A549 treated with AZD2906 at 1 μM for 4 hours (cell line): ENCODE measurements around the gene C10orf88. TPM values are rescaled to one million over a fixed set of nuclear protein-coding genes. Genes with fewer than 3 reads are reported as not detected.

ENCODE experiments used
- total RNA-seq: library from RNA; stranded (reverse); fragments of 200-300 nt; extraction: Qiagen RNA extraction; gene quantifications from 5 replicates; pipeline ENCODE4 v1.2.3, GENCODE V29; 2022

The C10orf88 gene, protein sequence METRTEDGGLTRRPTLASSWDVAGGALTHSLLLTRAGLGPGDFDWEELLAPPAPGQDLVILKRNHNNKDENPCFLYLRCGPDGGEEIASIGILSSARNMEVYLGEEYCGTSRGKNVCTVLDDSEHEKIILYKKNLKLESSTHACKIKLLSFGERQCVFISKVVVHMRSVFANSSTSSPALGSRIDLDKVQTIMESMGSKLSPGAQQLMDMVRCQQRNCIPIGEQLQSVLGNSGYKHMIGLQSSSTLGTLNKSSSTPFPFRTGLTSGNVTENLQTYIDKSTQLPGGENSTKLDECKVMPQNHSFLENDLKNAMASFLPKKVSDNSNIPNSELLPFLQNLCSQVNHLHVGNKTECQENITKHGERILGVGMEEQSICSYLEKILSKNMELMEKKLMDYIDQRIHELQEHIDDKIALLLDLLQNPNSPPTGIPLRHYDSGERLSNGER
- total RNA-seq, result 7.2 to 8.7 TPM (median 7.8 TPM) in 5 replicates

DNA sequence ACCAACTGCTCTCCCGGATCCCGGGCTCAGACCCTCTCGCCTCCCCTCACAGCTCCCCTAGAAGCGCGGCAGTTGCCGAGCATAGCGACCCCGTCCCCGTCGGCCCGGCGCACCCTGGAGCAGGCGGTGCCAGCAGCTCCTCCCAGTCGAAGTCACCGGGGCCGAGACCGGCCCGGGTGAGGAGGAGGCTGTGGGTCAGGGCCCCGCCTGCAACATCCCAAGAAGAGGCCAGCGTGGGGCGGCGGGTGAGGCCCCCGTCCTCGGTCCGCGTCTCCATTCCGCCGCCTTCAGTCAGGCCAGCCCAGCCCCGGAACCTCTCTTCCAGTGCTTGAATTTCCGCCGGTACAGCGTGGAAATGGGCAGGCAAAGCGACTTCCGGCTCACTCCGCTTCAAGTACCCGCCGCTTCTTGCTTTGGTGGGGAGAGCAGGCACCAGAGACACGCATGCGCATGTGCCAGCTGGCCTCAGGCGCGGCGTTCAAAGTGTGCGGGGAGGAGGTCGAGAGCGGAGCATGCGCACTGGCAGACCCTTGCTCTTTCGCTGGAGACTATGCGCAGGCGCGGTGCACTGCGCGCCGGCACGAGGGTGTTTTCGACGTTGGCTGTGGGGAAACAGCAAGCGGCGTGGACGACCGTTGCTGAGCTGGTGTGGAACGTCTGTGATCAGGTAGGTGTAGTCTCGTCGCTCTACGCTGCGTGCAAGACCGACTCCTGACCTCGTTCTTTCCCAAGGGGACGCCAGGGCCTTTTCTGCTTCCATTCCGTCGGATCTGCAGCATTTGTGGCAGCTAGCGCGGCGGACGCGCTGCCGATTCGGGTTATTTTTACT lies at the start of gene C10orf88:
Gene C10orf88 (minus strand): TSS at position 326 of the 829 bp plus-strand sequence. CDS start 49 bp downstream, at position 277.

DNA sequence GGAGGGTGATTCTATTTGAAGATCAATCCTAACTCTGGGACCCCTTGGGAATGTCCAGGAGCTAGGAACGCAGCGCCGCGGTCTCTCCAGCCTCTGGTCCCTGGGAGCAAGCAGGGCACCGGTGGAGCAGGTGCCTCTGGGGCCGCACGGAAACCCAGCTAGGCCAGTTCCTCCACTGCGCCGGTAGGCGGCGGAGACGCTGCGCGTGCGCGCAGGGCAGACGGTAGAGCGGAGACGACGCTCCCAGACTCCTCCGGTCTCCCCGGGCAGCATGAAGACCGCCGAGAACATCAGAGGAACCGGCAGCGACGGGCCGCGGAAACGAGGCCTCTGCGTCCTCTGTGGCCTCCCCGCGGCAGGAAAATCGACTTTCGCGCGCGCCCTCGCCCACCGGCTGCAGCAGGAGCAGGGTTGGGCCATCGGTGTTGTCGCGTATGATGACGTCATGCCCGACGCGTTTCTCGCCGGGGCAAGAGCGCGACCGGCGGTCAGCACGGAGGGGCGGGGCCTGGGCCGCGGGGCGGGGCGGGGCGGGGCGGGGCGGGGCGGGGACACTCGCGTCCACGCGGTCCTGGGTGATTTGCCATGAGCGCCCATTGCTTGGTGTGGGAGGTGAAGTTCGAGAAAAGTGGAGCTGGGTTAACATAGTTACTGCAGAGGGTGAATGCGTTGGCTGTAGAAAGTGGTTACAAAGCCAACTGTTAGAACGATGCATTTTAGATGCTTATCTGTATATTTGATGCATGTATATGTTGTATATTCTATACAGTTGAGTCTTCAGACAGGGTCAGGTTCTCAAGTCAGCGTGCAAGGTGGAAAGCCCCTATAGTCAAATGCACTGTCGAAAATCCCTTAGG lies 26.4 kb upstream of the C10orf88 start, which contains the start of gene PSTK:
Gene PSTK (plus strand): TSS at position 193 of the 857 bp plus-strand sequence. CDS start 79 bp downstream, at position 272.

DNA sequence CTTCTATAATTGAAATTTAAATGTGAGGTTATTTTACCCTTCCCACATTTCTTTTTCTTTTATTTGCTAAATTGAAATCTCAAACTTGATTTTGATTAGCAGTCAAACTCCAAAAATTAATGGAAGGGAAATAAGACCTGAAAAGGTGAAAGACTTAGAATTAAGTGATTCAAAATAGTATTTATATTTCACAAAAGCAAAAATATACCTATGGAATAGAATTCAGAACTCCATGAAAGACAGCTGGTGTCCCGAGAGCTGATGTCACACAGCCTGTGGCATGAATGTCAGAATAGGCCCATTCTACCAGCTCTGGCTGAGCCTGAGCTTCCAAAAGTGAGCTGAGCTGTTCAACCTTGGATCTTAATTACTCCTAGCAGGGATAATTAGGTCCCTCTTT lies 43.7 kb downstream of the C10orf88 start, which contains the start of gene FAM24A:
Gene FAM24A (plus strand): TSS at position 301 of the 400 bp plus-strand sequence. CDS start 1,025 bp downstream, outside the sequence.

Other genes with a start within 250 kb of the C10orf88 start
- 1.2 to 1.5 TPM (median 1.3 TPM) in 5 replicates for gene CUZD1, start 108.4 kb downstream of the C10orf88 start, total RNA-seq
- gene FAM24B, start 74.6 kb downstream of the C10orf88 start, total RNA-seq, result 10.3 to 12.6 TPM (median 11.9 TPM) in 5 replicates
- gene FAM24A, start 43.6 kb downstream of the C10orf88 start, total RNA-seq, result not detected in 5 replicates
- 4.1 to 4.6 TPM (median 4.2 TPM) in 5 replicates for gene PSTK, start 26.2 kb upstream of the C10orf88 start, total RNA-seq
- gene IKZF5, start 54.6 kb upstream of the C10orf88 start, total RNA-seq, result 5.0 to 8.5 TPM (median 6.8 TPM) in 5 replicates
- gene ACADSB, start 54.8 kb upstream of the C10orf88 start, total RNA-seq, result 5.5 to 7.9 TPM (median 7.8 TPM) in 5 replicates
- gene HMX3, start 181.7 kb upstream of the C10orf88 start, total RNA-seq, result 0.06 to 0.10 TPM (median 0.09 TPM) in 4 of 5 replicates, not detected in the other
- 0.07 to 0.17 TPM (median 0.08 TPM) in 3 of 5 replicates, not detected in the others for gene HMX2, start 193.9 kb upstream of the C10orf88 start, total RNA-seq
- 159 to 212 TPM (median 176 TPM) in 5 replicates for gene BUB3, start 200.2 kb upstream of the C10orf88 start, total RNA-seq